DND-41 (cell line): ENCODE data around the gene COBL.

Experiments used
- ATAC-seq: fragments of 200-7000 bp; cut with Tn5 transposase; 3 replicates; pipeline ENCODE4 v1.9.1; 2021; ENCODE audit warnings: low read depth; ENCODE audit not compliant: insufficient read depth
- DNase-seq: peaks from one replicate; pipeline ENCODE4 v3.0.0-alpha.2; 2020
- H2AFZ ChIP-seq: 2 replicates; pipeline ENCODE4 v1.6.0; 2012; ENCODE audit warnings: low read depth, low read length
- H3K27ac ChIP-seq: 2 replicates; pipeline ENCODE4 v1.5.1; 2012; ENCODE audit warnings: low read length, inconsistent platforms
- H3K27me3 ChIP-seq: fragments of 200-600 bp; sonication (generic); 2 replicates; pipeline ENCODE4 v1.6.0; 2012; ENCODE audit warnings: low read length, mild to moderate bottlenecking, inconsistent platforms; ENCODE audit not compliant: insufficient read depth, poor library complexity
- H3K36me3 ChIP-seq: 2 replicates; pipeline ENCODE4 v1.5.1; 2012; ENCODE audit warnings: low read length, inconsistent platforms; ENCODE audit not compliant: insufficient read depth
- H3K4me1 ChIP-seq: 2 replicates; pipeline ENCODE4 v1.5.1; 2012; ENCODE audit warnings: mild to moderate bottlenecking, low read length; ENCODE audit not compliant: insufficient read depth
- H3K4me2 ChIP-seq: 2 replicates; pipeline ENCODE4 v1.6.0; 2012; ENCODE audit warnings: mild to moderate bottlenecking, moderate library complexity, low read length, inconsistent platforms; ENCODE audit not compliant: insufficient read depth
- H3K4me3 ChIP-seq, 2 experiments: fragments of 200-600 bp in 1 of 2; shearing (Covaris generic) in 1 of 2; 2 replicates each; pipeline ENCODE4 v1.5.1; 2012 to 2016; ENCODE audit warnings: inconsistent platforms in 2 of 2, low read length in 2 of 2, mild to moderate bottlenecking in 2 of 2, low read depth in 1 of 2, moderate library complexity in 1 of 2
- H3K79me2 ChIP-seq: 2 replicates; pipeline ENCODE4 v1.6.0; 2012; ENCODE audit warnings: low read length, inconsistent platforms; ENCODE audit not compliant: insufficient read depth
- H3K9ac ChIP-seq: 2 replicates; pipeline ENCODE4 v1.6.0; 2012; ENCODE audit warnings: low read depth, mild to moderate bottlenecking, inconsistent platforms, low read length, moderate library complexity
- H3K9me3 ChIP-seq: 2 replicates; pipeline ENCODE4 v1.5.1; 2012; ENCODE audit warnings: low read length, moderate library complexity, mild to moderate bottlenecking, inconsistent platforms; ENCODE audit not compliant: insufficient read depth, severe bottlenecking
- H4K20me1 ChIP-seq: 2 replicates; pipeline ENCODE4 v1.6.0; 2012; ENCODE audit warnings: low read length; ENCODE audit not compliant: insufficient read depth
- EZH2 ChIP-seq: IDR thresholded peaks from 3 replicates; pipeline ENCODE4 v1.6.1; 2012; ENCODE audit warnings: borderline replicate concordance, low read depth, mild to moderate bottlenecking, moderate library complexity, low read length, inconsistent platforms; ENCODE audit not compliant: severe bottlenecking
- TF ChIP-seq, protein P1 (sequence below): IDR thresholded peaks from 2 replicates; pipeline ENCODE4 v1.5.1; 2012; ENCODE audit warnings: borderline replicate concordance, low read length, moderate library complexity, mild to moderate bottlenecking; ENCODE audit not compliant: poor library complexity, severe bottlenecking; ENCODE audit errors: extremely low read depth

Gene COBL

DNA sequence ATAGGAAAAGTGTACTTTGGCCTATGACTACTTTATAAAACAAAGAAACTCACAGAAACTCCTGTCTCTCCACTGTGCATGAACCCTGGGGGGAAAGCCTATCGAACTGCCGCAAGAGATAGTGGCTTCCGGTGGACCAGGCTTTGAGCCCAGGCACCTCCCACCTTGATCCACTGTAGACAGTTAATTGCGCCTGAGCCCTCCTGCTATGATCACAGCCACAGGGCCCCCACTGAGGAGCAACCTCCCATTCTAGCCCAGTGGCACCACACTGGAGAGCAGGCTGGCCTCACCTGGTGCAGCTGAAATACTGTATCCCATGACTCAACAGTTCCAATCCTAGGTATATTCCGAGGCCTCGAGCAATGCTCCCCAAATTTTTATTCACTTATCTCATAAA lies 98.8 kb downstream of the COBL start:
- no peak overlapping the region for H3K9ac ChIP-seq
- no peak for ATAC-seq
- TF ChIP-seq, protein P1, sequence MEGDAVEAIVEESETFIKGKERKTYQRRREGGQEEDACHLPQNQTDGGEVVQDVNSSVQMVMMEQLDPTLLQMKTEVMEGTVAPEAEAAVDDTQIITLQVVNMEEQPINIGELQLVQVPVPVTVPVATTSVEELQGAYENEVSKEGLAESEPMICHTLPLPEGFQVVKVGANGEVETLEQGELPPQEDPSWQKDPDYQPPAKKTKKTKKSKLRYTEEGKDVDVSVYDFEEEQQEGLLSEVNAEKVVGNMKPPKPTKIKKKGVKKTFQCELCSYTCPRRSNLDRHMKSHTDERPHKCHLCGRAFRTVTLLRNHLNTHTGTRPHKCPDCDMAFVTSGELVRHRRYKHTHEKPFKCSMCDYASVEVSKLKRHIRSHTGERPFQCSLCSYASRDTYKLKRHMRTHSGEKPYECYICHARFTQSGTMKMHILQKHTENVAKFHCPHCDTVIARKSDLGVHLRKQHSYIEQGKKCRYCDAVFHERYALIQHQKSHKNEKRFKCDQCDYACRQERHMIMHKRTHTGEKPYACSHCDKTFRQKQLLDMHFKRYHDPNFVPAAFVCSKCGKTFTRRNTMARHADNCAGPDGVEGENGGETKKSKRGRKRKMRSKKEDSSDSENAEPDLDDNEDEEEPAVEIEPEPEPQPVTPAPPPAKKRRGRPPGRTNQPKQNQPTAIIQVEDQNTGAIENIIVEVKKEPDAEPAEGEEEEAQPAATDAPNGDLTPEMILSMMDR = no peak
- TF ChIP-seq EZH2 = no peak
- no peaks in the 10 kb centered on the region for H3K36me3 ChIP-seq
- H3K27me3 ChIP-seq = no peaks in the 10 kb centered on the region
- no peak for DNase-seq
- H3K27ac ChIP-seq = no peak overlapping the region
- no peaks in the 10 kb centered on the region for H4K20me1 ChIP-seq
- H3K79me2 ChIP-seq = no peaks in the 10 kb centered on the region
- no peak overlapping the region for H3K4me2 ChIP-seq
- H3K4me3 ChIP-seq = no peak overlapping the region
- H2AFZ ChIP-seq = no peak overlapping the region
- H3K9me3 ChIP-seq = no peaks in the 10 kb centered on the region
- H3K4me1 ChIP-seq = no peaks in the 10 kb centered on the region

DNA sequence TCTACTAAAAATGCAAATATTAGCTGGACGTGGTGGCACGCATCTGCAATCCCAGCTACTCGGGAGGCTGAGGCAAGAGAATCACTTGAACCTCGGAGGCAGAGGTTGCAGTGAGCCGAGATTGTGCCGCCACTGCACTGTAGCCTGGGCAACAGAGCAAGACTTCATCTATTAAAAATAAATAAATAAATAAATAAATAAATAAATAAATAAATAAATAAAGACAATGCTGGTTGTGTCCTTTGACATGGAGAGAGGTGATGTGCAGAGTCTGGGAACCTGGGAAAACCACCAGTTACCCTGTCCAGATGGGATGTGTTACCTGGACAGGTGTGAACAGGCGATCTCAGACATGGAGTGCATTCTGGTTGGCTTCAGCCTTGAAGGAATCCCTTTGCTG lies 102.5 kb downstream of the COBL start:
- DNase-seq = no peak
- ATAC-seq = no peak
- no peak overlapping the region for H3K9ac ChIP-seq
- no peaks in the 10 kb centered on the region for H3K9me3 ChIP-seq
- no peak overlapping the region for H3K4me2 ChIP-seq
- H4K20me1 ChIP-seq = no peaks in the 10 kb centered on the region
- no peak overlapping the region for H2AFZ ChIP-seq
- H3K36me3 ChIP-seq = no peaks in the 10 kb centered on the region
- H3K4me3 ChIP-seq = no peak overlapping the region
- H3K27me3 ChIP-seq = no peaks in the 10 kb centered on the region
- TF ChIP-seq EZH2 = no peak
- H3K79me2 ChIP-seq = no peaks in the 10 kb centered on the region
- no peaks in the 10 kb centered on the region for H3K4me1 ChIP-seq
- H3K27ac ChIP-seq = no peak overlapping the region

DNA sequence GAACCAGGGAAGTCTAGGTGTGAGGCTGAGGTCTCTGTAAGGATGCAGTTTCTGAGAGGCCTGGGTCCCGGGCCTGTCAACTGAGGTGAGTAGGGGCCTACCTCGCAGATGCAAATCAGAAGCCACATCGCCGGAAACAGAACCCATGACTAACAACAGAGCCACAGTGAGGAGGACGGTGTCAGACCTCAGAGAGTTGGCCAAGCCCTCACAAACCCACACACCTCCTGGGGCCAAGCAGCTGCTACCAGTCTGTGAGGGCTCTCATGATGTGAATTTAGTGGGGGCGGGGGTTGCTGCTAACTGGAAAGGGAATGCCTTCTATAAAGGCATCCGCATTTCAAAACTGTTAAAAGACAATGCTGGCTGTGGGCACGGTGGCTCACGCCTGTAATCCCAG lies 103.0 kb downstream of the COBL start:
- Histone ChIP-seq H3K4me3 (no peak overlapping the region), H3K27ac (no peak overlapping the region), H3K4me2 (no peak overlapping the region), H3K79me2 (no peaks in the 10 kb centered on the region), H3K27me3 (no peaks in the 10 kb centered on the region), H3K36me3 (no peaks in the 10 kb centered on the region), H3K9ac (no peak overlapping the region), H4K20me1 (no peaks in the 10 kb centered on the region), H3K9me3 (no peaks in the 10 kb centered on the region), H2AFZ (no peak overlapping the region), H3K4me1 (no peaks in the 10 kb centered on the region)
- ATAC-seq (no peak), DNase-seq (no peak)
- TF ChIP-seq, protein P1 = no peak
- TF ChIP-seq EZH2 = no peak

- Histone ChIP-seq H3K79me2 (no peaks in the 10 kb centered on the region), H3K9ac (no peak overlapping the region), H3K4me2 (no peak overlapping the region), H3K9me3 (no peaks in the 10 kb centered on the region), H3K4me1 (no peaks in the 10 kb centered on the region), H3K4me3 (no peak overlapping the region), H2AFZ (no peak overlapping the region), H3K27ac (no peak overlapping the region), H3K27me3 (no peaks in the 10 kb centered on the region), H4K20me1 (no peaks in the 10 kb centered on the region), H3K36me3 (no peaks in the 10 kb centered on the region)
- ATAC-seq = no peak
- no peak for DNase-seq
- TF ChIP-seq EZH2 = no peak
- TF ChIP-seq, protein P1 = no peak
These were observed 105.8 kb downstream of the COBL start for GRCh38 chr7:51210766-51211165.
